Measurements from ENCODE around the gene ST3GAL6. TPM values are rescaled to one million over a fixed set of nuclear protein-coding genes. Genes with fewer than 3 reads are reported as not detected.

ST3GAL6 gene
- total and polyA plus RNA-seq, 2 of the 13 experiments (the other 11 are each of a cell fraction or from before 2014, with no cell fraction given), result 17.5 to 23.2 TPM

GRCh38 chr3:98779541-98780335, 16.6 kb downstream of the ST3GAL6 start:
- CTCF ChIA-PET (ENCODE audit: low intra/inter-chr PET ratio, low total read pairs), result no interaction called here
- Histone ChIP-seq H3K9me3 (ENCODE audit: low read length) (no peaks in the 10 kb centered on the region), H3K79me2 (ENCODE audit: insufficient read depth, low read length) (peaks cover 3% of the 10 kb centered on the region), H3K27ac (ENCODE audit: extremely low read length, insufficient read depth, low read length) (peak overlapping the region; percentile 83), H3K36me3 (replicated peaks in 1 of 2; ENCODE audit: control insufficient read depth in 1 of 2, insufficient read depth in 2 of 2, low read length in 2 of 2) (peaks cover 0 to 3% of the 10 kb centered on the region in 2 experiments; a peak in 2 of 5 replicates), H3K4me3 (replicated peaks in 1 of 3; ENCODE audit: insufficient read depth in 1 of 3, low read depth in 2 of 3, low read length in 3 of 3) (no peak overlapping the region), H3K4me2 (ENCODE audit: low read depth, low read length) (peak overlapping the region; percentile 48), H3K4me1 (ENCODE audit: insufficient read depth, low read length) (peaks cover 99% of the 10 kb centered on the region), H3K27me3 (ENCODE audit: control insufficient read depth in 1 of 2, insufficient read depth in 2 of 2, low read length in 2 of 2) (no peaks in the 10 kb centered on the region), H2AFZ (ENCODE audit: low read length) (no peak overlapping the region), H3K9ac (ENCODE audit: insufficient read depth, low read depth, low read length) (0 out of 2 replicates have a peak overlapping the region, but pooled peaks have one; percentile 3), H4K20me1 (ENCODE audit: insufficient read depth, low read length) (no peaks in the 10 kb centered on the region)
- intact Hi-C loops (cut with micrococcal nuclease; ENCODE audit: unreplicated experiment), result loop anchor here (5.0 kb wide), 1 partner anchor 87 kb away; no protein-coding TSS in a partner anchor
- FAIRE-seq, result no peak
- DNase-seq (ENCODE audit: low spot score), result peak; percentile 41
- BruUV-seq (replicated peaks), result no TSS peak
- no peak for ATAC-seq
- TF ChIP-seq ZNF280B (CRISPR knock-in tag; IDR thresholded peaks at IDR 0.05; ENCODE audit: borderline replicate concordance), result no peak
- no peak for TF ChIP-seq ZNF510 (CRISPR knock-in tag; IDR thresholded peaks at IDR 0.05; ENCODE audit: low read depth)
- no peak for TF ChIP-seq NR2F1 (CRISPR knock-in tag; IDR thresholded peaks at IDR 0.05)
- TF ChIP-seq ZNF747 (CRISPR knock-in tag; IDR thresholded peaks at IDR 0.05; ENCODE audit: borderline replicate concordance), result no peak
- TF ChIP-seq HNRNPUL1 (IDR thresholded peaks at IDR 0.05; ENCODE audit: low read depth, low read length), result no peak
- no peak for TF ChIP-seq ZNF253 (CRISPR knock-in tag; IDR thresholded peaks at IDR 0.05; ENCODE audit: borderline replicate concordance)
- WGBS (ENCODE audit: low lambda C conversion rate), result 95% methylated on average over 4 of the region's 4 CpGs
- in situ Hi-C loops (cut with HindIII; ENCODE audit: extremely low pct_ligation_motif_present, low pct_unique_long_range_greater_than_20kb), result loop anchor here (5.0 kb wide), 1 partner anchor 47 kb away; no protein-coding TSS in a partner anchor
- POLR2A ChIA-PET, result interaction anchor here (1.4 kb wide), 1 partner anchor 48 kb away, joined by 7 read pairs; no protein-coding TSS in a partner anchor
